Fibroblast of villous mesenchyme (primary cell): ENCODE measurements around the gene DDX17. TPM values are rescaled to one million over a fixed set of nuclear protein-coding genes. Genes with fewer than 3 reads are reported as not detected.

Experiments used
- DNase-seq: peaks from one replicate; pipeline ENCODE4 v3.0.0-alpha.2; 2010; ENCODE audit warnings: low read depth
- H3K4me3 ChIP-seq: 2 replicates; pipeline ENCODE4 v1.5.1; 2011; ENCODE audit warnings: low read depth, mild to moderate bottlenecking, low read length
- CTCF ChIP-seq: IDR thresholded peaks from 2 replicates; pipeline ENCODE4 v1.5.1; 2012; ENCODE audit warnings: low read depth, mild to moderate bottlenecking, low read length; ENCODE audit not compliant: insufficient read depth
- total RNA-seq: library from RNA; depleted of rRNA; stranded (reverse); fragments of >200 nt; gene quantifications from 2 replicates; pipeline ENCODE4 v1.2.3, GENCODE V29; 2012

Gene DDX17
- total RNA-seq, 1 donor: 454 TPM

GRCh38 chr22:38484244-38484643 lies 21.9 kb downstream of the DDX17 start:
- no peak overlapping the region for H3K4me3 ChIP-seq
- no peak for DNase-seq
- TF ChIP-seq CTCF: no peak

DNA sequence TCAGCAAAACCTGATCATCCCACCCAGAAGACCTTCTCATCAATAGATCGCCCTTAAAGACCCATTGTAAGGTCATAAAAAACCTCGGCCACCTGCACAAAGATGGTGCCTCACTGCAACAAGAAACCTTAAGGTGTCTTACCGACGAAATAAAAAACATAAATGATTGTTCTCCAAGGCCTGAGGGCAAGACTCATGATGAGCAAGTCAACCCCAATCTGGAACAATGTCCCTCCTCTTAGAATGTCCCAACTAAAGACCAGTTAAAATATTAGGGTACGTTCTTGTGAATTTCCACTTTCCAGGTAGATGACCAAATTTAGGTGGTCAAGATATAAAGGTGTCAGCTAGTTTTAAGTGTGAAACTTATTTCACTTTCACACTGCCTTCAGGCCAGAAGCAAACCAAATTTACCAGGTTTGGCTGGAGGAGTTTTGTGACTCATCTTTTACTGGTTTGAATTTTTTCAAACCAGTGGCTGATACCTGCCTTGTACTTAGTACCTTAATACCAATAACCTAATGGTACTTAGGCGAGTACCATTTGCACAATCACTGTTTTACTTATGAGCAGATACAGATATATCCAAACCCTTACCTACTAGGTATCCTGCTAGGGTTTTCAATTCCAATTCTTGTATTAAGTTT lies 23.3 kb downstream of the DDX17 start:
- no peak for TF ChIP-seq CTCF
- H3K4me3 ChIP-seq: no peak overlapping the region
- no peak for DNase-seq

GRCh38 chr22:38481871-38482332 lies 24.2 kb downstream of the DDX17 start:
- no peak for DNase-seq
- TF ChIP-seq CTCF: no peak
- H3K4me3 ChIP-seq: no peak overlapping the region

DNA sequence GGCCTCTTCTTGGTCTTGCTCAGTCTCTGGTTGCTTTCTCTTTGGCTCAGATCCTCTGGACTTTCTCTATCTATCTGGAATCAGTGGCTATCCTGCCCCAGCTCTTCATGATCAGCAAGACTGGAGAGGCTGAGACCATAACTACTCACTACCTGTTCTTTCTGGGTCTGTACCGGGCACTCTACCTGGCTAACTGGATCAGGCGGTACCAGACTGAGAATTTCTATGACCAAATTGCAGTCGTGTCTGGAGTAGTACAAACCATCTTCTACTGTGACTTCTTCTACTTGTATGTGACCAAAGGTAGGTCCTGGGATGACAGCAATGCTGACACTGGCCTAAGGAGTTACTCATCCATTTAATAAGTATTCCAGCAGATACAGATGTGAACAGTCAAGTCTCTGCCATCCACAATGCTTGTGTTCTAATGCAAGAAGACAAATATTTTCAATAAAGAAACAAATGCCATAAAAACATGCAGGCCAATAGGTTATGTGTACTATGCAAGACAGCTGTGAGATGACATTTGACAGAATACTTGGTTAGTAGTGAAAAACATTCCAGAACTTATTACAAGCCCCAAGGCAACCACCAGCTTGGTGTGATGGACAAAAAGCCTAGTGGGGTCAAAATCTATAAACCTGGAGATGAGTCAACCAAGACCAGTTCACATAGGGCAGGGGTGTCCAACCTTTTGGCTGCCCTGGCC lies 24.8 kb downstream of the DDX17 start:
- no peak overlapping the region for H3K4me3 ChIP-seq
- no peak for TF ChIP-seq CTCF
- peak; percentile 74 for DNase-seq

GRCh38 chr22:38479096-38479837 lies 26.8 kb downstream of the DDX17 start:
- no peak overlapping the region for H3K4me3 ChIP-seq
- no peak for DNase-seq
- no peak for TF ChIP-seq CTCF

GRCh38 chr22:38477585-38477984 lies 28.5 kb downstream of the DDX17 start:
- no peak for DNase-seq
- H3K4me3 ChIP-seq: no peak overlapping the region
- no peak for TF ChIP-seq CTCF
